ENCODE data around the gene PON3. TPM values are rescaled to one million over a fixed set of nuclear protein-coding genes. Genes with fewer than 3 reads are reported as not detected.

PON3 gene
- total RNA-seq, 1 experiment from 2014 or later: 1.2 TPM

DNA sequence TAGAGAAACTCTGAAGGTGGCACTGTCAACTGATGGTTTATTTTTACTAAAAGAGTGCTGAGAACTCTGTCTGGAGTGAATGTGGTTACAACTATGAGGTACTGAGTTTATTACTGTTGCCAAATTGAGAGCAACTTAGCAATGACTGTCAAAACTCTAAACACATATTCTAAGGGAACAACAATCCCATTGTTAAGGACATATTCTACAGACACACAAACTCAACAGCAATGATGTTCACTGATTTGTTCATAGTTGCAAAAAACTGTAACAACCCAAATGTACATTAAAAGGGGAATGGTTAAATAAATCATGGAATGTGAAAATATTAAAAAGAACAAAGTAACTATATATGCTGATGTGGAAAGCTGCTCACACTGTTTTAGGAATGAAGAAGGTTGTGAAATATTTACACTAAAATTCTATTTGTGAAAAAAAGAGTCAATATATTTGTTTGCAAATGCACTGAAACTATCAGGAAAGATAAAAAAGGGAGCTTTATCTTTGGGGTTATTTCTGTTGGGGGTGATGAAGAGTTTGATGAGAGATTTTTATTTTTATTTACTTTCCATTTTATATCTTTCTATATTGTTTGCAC lies 25.8 kb upstream of the PON3 start:
- H3K36me3 ChIP-seq (ENCODE audit: control insufficient read depth, insufficient read depth, low read length): no peaks in the 10 kb centered on the region
- ChIA-PET POLR2A (no interaction called here), CTCF (no interaction called here)
- H3K27me3 ChIP-seq (ENCODE audit: control insufficient read depth, insufficient read depth, low read length): no peaks in the 10 kb centered on the region
- H3K27ac ChIP-seq (ENCODE audit: low read length): no peak overlapping the region
- DNase-seq (ENCODE audit: low read depth, low spot score) (no peak), ATAC-seq (no peak)
- in situ Hi-C loops (cut with HindIII; ENCODE audit: low pct_unique_long_range_greater_than_20kb, low sequenced_read_pairs): no loop called here
- TF ChIP-seq POLR2AphosphoS5 (IDR thresholded peaks at IDR 0.05; ENCODE audit: low read depth, low read length): no peak
- TF ChIP-seq, protein P1, sequence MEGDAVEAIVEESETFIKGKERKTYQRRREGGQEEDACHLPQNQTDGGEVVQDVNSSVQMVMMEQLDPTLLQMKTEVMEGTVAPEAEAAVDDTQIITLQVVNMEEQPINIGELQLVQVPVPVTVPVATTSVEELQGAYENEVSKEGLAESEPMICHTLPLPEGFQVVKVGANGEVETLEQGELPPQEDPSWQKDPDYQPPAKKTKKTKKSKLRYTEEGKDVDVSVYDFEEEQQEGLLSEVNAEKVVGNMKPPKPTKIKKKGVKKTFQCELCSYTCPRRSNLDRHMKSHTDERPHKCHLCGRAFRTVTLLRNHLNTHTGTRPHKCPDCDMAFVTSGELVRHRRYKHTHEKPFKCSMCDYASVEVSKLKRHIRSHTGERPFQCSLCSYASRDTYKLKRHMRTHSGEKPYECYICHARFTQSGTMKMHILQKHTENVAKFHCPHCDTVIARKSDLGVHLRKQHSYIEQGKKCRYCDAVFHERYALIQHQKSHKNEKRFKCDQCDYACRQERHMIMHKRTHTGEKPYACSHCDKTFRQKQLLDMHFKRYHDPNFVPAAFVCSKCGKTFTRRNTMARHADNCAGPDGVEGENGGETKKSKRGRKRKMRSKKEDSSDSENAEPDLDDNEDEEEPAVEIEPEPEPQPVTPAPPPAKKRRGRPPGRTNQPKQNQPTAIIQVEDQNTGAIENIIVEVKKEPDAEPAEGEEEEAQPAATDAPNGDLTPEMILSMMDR (IDR thresholded peaks at IDR 0.05): no peak
- TF ChIP-seq, protein P2, sequence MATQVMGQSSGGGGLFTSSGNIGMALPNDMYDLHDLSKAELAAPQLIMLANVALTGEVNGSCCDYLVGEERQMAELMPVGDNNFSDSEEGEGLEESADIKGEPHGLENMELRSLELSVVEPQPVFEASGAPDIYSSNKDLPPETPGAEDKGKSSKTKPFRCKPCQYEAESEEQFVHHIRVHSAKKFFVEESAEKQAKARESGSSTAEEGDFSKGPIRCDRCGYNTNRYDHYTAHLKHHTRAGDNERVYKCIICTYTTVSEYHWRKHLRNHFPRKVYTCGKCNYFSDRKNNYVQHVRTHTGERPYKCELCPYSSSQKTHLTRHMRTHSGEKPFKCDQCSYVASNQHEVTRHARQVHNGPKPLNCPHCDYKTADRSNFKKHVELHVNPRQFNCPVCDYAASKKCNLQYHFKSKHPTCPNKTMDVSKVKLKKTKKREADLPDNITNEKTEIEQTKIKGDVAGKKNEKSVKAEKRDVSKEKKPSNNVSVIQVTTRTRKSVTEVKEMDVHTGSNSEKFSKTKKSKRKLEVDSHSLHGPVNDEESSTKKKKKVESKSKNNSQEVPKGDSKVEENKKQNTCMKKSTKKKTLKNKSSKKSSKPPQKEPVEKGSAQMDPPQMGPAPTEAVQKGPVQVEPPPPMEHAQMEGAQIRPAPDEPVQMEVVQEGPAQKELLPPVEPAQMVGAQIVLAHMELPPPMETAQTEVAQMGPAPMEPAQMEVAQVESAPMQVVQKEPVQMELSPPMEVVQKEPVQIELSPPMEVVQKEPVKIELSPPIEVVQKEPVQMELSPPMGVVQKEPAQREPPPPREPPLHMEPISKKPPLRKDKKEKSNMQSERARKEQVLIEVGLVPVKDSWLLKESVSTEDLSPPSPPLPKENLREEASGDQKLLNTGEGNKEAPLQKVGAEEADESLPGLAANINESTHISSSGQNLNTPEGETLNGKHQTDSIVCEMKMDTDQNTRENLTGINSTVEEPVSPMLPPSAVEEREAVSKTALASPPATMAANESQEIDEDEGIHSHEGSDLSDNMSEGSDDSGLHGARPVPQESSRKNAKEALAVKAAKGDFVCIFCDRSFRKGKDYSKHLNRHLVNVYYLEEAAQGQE (IDR thresholded peaks at IDR 0.05; ENCODE audit: insufficient read depth in 1 of 2, low read depth in 2 of 2, low read length in 1 of 2): no peak
- no peak for TF ChIP-seq TCF7L2 (IDR thresholded peaks at IDR 0.05; ENCODE audit: low read depth, low read length)
- TF ChIP-seq SIN3A (IDR thresholded peaks at IDR 0.05; ENCODE audit: borderline replicate concordance, insufficient read depth, low read depth, low read length): no peak
- no TSS peak for BruUV-seq (replicated peaks)
- intact Hi-C loops (cut with micrococcal nuclease; ENCODE audit: unreplicated experiment): no loop called here
- H3K4me1 ChIP-seq (ENCODE audit: control insufficient read depth, insufficient read depth, low read length): no peaks in the 10 kb centered on the region
- no peaks in the 10 kb centered on the region for H3K9me3 ChIP-seq (ENCODE audit: control insufficient read depth, insufficient read depth, low read depth, low read length)
- no peak overlapping the region for H3K4me3 ChIP-seq (ENCODE audit: low read depth in 2 of 2, low read length in 2 of 2)

DNA sequence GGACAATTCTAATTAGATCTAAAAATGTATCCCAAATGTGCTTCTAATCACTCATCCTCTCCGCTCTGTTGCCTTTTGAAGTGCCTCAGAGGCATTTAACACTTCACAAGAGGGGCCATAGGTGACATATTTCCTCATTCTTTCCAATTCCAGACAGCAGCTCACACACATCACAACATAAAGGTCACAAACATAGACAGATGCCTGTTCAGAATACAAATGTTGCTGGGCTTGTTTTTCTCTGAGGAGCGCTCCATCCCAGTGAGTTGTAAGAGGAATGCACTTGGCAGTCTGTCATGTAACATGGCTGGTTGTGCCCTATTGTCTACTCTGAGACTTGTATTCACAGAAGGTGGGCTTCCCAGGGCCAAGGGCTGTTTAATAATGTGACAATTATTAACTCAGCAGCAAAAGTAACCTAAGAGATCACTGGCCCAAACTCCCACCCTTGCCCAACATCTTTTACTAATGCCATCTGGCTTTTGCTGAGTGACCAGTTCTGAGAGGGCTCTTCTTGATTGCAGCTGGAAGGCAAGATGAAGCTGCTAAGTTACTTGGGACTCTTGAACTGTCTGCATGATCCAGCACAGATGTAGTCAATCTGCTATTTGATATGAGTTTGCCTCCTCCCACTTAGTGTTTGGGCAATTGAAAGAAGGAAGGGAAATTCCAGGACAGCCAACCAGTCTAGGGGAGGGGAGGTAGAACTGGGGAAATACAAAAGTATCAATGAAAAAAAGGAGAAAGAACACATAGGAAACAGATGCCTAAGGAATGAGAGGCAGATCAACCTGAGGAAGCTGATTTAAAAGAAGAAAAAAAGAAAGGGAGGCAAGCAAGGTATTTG lies 25.0 kb upstream of the PON3 start:
- in situ Hi-C loops (cut with HindIII; ENCODE audit: low pct_unique_long_range_greater_than_20kb, low sequenced_read_pairs): no loop called here
- POLR2A ChIA-PET: no interaction called here

More for the DNA sequence above, 25.0 kb upstream of the PON3 start:
- Histone ChIP-seq H3K27me3 (ENCODE audit: control insufficient read depth, insufficient read depth, low read length) (no peaks in the 10 kb centered on the region), H3K4me1 (ENCODE audit: control insufficient read depth, insufficient read depth, low read length) (no peaks in the 10 kb centered on the region), H3K27ac (ENCODE audit: low read length) (no peak overlapping the region), H3K9me3 (ENCODE audit: control insufficient read depth, insufficient read depth, low read depth, low read length) (no peaks in the 10 kb centered on the region), H3K36me3 (ENCODE audit: control insufficient read depth, insufficient read depth, low read length) (no peaks in the 10 kb centered on the region), H3K4me3 (ENCODE audit: low read depth in 2 of 2, low read length in 2 of 2) (no peak overlapping the region)
- DNase-seq (ENCODE audit: low read depth, low spot score) (no peak), ATAC-seq (no peak)
- CTCF ChIA-PET: no interaction called here
- no TSS peak for BruUV-seq (replicated peaks)
- TF ChIP-seq TCF7L2 (IDR thresholded peaks at IDR 0.05; ENCODE audit: low read depth, low read length): no peak
- TF ChIP-seq SIN3A (IDR thresholded peaks at IDR 0.05; ENCODE audit: borderline replicate concordance, insufficient read depth, low read depth, low read length): no peak
- TF ChIP-seq, protein P1 (IDR thresholded peaks at IDR 0.05): no peak
- TF ChIP-seq, protein P2 (IDR thresholded peaks at IDR 0.05; ENCODE audit: insufficient read depth in 1 of 2, low read depth in 2 of 2, low read length in 1 of 2): no peak
- intact Hi-C loops (cut with micrococcal nuclease; ENCODE audit: unreplicated experiment): no loop called here

All from Panc1 (cell line).